ENCODE data around the gene PBX3.

The PBX3 gene

DNA sequence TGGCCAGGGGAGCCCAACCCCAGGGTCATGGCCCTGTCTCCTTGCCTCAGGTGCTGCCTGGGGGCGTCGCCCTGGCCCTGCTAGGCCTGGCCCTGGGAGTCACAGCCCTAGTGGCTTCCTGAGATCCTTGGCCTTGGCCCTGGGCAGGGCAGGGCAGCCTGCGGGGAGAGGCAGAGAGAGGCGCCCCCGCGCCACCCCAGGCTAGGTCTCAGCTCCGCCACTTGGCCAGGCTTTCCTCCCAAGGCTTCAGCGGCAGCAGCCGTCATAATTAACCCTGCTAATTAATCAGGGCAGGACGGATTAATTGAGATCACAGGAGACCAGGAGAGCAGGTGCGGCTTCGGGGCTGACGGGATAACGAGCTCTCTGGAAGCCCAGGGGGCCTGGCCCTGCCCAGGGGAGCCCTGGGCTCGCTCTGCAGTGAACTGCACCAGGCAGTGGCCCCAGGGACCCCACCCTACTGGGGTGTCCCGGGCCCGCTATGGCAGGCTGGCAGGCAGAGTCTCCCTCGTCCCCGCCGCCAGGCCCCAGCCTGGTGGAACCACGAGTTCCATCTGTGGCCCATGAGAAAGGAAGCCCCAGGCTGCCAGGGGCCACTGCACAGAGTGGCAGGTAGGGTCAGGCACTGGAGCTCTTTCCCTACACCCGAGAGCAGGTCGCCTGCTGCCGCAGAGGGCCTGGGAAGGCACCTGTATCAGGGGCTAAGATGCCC, 269.6 kb downstream of the PBX3 start:
- H3K4me2 ChIP-seq (ENCODE audit: insufficient read depth, low read length, poor library complexity, severe bottlenecking), result no peak overlapping the region
- H3K27me3 ChIP-seq (ENCODE audit: control insufficient read depth in 3 of 3, insufficient read depth in 3 of 3, low read depth in 1 of 3, low read length in 3 of 3), result peaks cover 0 to 7% (median 0%) of the 10 kb centered on the region in 3 experiments
- no CpG with 5 or more reads among the region's 24 CpGs for WGBS, 2 donors (ENCODE audit: extremely low coverage in 2 of 2, insufficient read length in 2 of 2, insufficient replicate concordance in 1 of 2)
- H3K4me1 ChIP-seq (ENCODE audit: control insufficient read depth in 2 of 2, insufficient read depth in 1 of 2, low read depth in 1 of 2, low read length in 2 of 2), result peaks cover 0 to 2% of the 10 kb centered on the region in 2 donors
- peak overlapping the region; percentile 77 for H2BK5ac ChIP-seq (ENCODE audit: low read length)
- H3K9ac ChIP-seq (ENCODE audit: low read depth, low read length, poor library complexity), result no peak overlapping the region
- no peak overlapping the region for H3K27ac ChIP-seq (replicated peaks; ENCODE audit: low read length)
- H4K8ac ChIP-seq (ENCODE audit: low read depth, low read length), result no peak overlapping the region
- peak overlapping the region; percentile 78 for H2AK5ac ChIP-seq (ENCODE audit: low read depth, low read length)
- peak overlapping the region; percentile 8 for H2BK12ac ChIP-seq (ENCODE audit: low read length)
- H3K4ac ChIP-seq (ENCODE audit: low read length), result no peak overlapping the region
- peak overlapping the region; percentile 77 for H3K18ac ChIP-seq (ENCODE audit: low read length)
- H2AFZ ChIP-seq (ENCODE audit: low read length), result no peak overlapping the region
- no peaks in the 10 kb centered on the region for H3K79me1 ChIP-seq (ENCODE audit: low read depth, low read length)
- H2BK120ac ChIP-seq (ENCODE audit: low read depth, low read length), result no peak overlapping the region
- H3K36me3 ChIP-seq (replicated peaks in 1 of 2; ENCODE audit: control insufficient read depth in 2 of 2, insufficient read depth in 2 of 2, low read length in 2 of 2), result no peaks in the 10 kb centered on the region
- H4K91ac ChIP-seq (ENCODE audit: low read depth, low read length, poor library complexity), result no peak overlapping the region
- peak overlapping the region; percentile 67 for H2BK15ac ChIP-seq (ENCODE audit: low read length)
- H3K23ac ChIP-seq (ENCODE audit: low read depth, low read length, poor library complexity), result peak overlapping the region; percentile 37
- peak overlapping the region in 1 of 2 donors; percentile 36 for H3K4me3 ChIP-seq (ENCODE audit: low read length in 2 of 2)
- no peaks in the 10 kb centered on the region for H3K9me3 ChIP-seq (replicated peaks in 1 of 2; ENCODE audit: control insufficient read depth in 2 of 2, insufficient read depth in 1 of 2, low read depth in 1 of 2, low read length in 2 of 2)
- H3K14ac ChIP-seq (ENCODE audit: low read length), result no peak overlapping the region
- no peak for DNase-seq (ENCODE audit: low spot score)
